ENCODE data around the gene GATA6.

The GATA6 gene

DNA sequence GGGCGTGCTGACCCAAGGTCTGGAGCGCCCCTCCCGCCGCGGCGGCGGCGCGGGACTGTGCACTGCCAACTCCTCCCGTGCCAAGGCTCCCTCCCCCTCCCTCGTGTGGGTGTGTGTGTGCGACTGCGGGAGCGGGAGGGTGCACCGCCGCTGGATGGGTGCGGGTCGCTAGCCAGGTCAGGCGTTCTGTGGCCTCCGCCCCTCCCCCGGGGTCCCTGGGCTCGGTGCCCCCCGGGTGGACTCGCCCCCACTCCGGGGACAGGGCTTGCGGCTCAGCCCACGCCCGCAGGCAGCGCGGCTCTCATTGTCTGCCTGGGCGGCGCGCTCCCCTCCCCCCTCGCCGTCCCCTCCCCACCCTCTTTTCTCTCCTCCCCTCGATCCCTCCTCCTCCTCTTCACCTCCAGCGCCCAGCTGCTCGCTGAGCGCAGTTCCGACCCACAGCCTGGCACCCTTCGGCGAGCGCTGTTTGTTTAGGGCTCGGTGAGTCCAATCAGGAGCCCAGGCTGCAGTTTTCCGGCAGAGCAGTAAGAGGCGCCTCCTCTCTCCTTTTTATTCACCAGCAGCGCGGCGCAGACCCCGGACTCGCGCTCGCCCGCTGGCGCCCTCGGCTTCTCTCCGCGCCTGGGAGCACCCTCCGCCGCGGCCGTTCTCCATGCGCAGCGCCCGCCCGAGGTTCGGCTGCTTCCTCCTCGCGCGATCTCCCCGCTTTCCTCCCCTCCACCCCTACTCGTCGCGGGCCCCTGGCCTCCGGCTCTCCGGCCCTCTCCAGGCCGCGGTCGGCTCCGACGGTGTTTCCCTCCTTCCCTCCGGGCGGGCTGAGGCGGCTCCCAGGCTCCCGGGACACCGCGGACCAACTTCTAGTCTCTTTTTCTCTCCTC lies at the start of gene GATA6:
TSS of gene GATA6 (plus strand) at position 579 of the 878 bp plus-strand sequence. CDS start 1,556 bp downstream, outside the sequence.
- no peaks in the 10 kb centered on the region for H3K9me3 ChIP-seq (ENCODE audit: control insufficient read depth in 1 of 2, low read length in 2 of 2)
- peaks cover 48% of the 10 kb centered on the region for H3K27me3 ChIP-seq (ENCODE audit: low read depth, low read length)
- H3K4me1 ChIP-seq (ENCODE audit: control insufficient read depth in 1 of 2, insufficient read depth in 2 of 2, low read length in 2 of 2) = peaks cover 0 to 53% of the 10 kb centered on the region in 2 donors
- no peaks in the 10 kb centered on the region for H3K36me3 ChIP-seq (ENCODE audit: control insufficient read depth in 1 of 2, insufficient read depth in 2 of 2, low read length in 2 of 2)
- H3K4me3 ChIP-seq (ENCODE audit: low read depth in 1 of 2, low read length in 2 of 2) = peak within 1 kb of the TSS; percentile 87 to 97
- peak within 1 kb of the TSS; percentile 77 for H3K27ac ChIP-seq (ENCODE audit: low read length)

DNA sequence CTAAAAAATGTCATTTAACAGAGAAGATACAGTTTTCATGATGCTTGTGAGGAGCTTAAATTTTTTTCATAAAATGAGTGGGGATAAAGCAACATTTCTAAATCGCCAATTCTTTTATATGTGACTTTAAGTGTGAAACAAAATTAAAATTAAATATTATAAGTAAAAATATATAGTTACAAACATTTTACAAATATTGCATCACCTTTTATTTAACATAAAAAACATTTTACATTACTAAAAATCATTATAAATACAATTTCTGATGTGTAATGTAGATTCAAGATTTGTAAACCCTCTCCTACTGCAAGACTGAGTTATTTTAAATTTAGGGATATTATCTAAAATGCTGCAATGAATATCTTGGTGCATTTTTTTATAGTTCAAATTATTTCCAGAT lies 44.4 kb upstream of the GATA6 start:
- Histone ChIP-seq H3K36me3 (ENCODE audit: control insufficient read depth in 1 of 2, insufficient read depth in 2 of 2, low read length in 2 of 2) (no peaks in the 10 kb centered on the region), H3K27me3 (ENCODE audit: low read depth, low read length) (no peaks in the 10 kb centered on the region), H3K4me3 (ENCODE audit: low read depth in 1 of 2, low read length in 2 of 2) (no peak overlapping the region), H3K27ac (ENCODE audit: low read length) (no peak overlapping the region), H3K4me1 (ENCODE audit: control insufficient read depth in 1 of 2, insufficient read depth in 2 of 2, low read length in 2 of 2) (no peaks in the 10 kb centered on the region), H3K9me3 (ENCODE audit: control insufficient read depth in 1 of 2, low read length in 2 of 2) (peaks cover 0 to 7% of the 10 kb centered on the region in 2 donors)

DNA sequence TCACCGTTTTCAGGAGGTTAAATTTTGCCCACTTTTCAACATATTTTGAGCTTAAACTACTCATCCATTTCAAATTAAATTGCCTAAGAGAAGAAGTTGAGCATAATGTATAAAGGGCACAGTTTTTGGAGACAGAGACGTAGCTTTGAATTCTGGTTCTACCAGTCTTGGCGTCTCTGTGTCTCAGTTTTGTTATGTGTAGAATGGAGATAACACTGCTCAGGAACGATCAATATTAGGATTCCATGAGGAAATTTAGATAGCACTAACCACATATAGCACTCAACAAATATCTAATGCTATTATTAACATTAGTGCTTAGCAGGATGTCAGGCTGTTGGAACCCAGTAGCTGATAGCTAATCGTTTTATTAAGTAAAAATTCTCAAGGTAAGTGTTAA lies 40.4 kb upstream of the GATA6 start:
- no peaks in the 10 kb centered on the region for H3K36me3 ChIP-seq (ENCODE audit: control insufficient read depth in 1 of 2, insufficient read depth in 2 of 2, low read length in 2 of 2)
- no peaks in the 10 kb centered on the region for H3K4me1 ChIP-seq (ENCODE audit: control insufficient read depth in 1 of 2, insufficient read depth in 2 of 2, low read length in 2 of 2)
- no peaks in the 10 kb centered on the region for H3K9me3 ChIP-seq (ENCODE audit: control insufficient read depth in 1 of 2, low read length in 2 of 2)
- H3K27ac ChIP-seq (ENCODE audit: low read length) = no peak overlapping the region
- no peak overlapping the region for H3K4me3 ChIP-seq (ENCODE audit: low read depth in 1 of 2, low read length in 2 of 2)
- no peaks in the 10 kb centered on the region for H3K27me3 ChIP-seq (ENCODE audit: low read depth, low read length)

- Histone ChIP-seq H3K9me3 (ENCODE audit: control insufficient read depth in 1 of 2, low read length in 2 of 2) (no peaks in the 10 kb centered on the region), H3K27ac (ENCODE audit: low read length) (no peak overlapping the region), H3K36me3 (ENCODE audit: control insufficient read depth in 1 of 2, insufficient read depth in 2 of 2, low read length in 2 of 2) (no peaks in the 10 kb centered on the region), H3K4me3 (ENCODE audit: low read depth in 1 of 2, low read length in 2 of 2) (no peak overlapping the region), H3K4me1 (ENCODE audit: control insufficient read depth in 1 of 2, insufficient read depth in 2 of 2, low read length in 2 of 2) (no peaks in the 10 kb centered on the region), H3K27me3 (ENCODE audit: low read depth, low read length) (no peaks in the 10 kb centered on the region)
Observed at GRCh38 chr18:22129778-22130177, 39.6 kb upstream of the GATA6 start.

GRCh38 chr18:22132258-22132657 lies 37.1 kb upstream of the GATA6 start:
- no peak overlapping the region for H3K27ac ChIP-seq (ENCODE audit: low read length)
- no peaks in the 10 kb centered on the region for H3K9me3 ChIP-seq (ENCODE audit: control insufficient read depth in 1 of 2, low read length in 2 of 2)
- H3K4me3 ChIP-seq (ENCODE audit: low read depth in 1 of 2, low read length in 2 of 2) = no peak overlapping the region

DNA sequence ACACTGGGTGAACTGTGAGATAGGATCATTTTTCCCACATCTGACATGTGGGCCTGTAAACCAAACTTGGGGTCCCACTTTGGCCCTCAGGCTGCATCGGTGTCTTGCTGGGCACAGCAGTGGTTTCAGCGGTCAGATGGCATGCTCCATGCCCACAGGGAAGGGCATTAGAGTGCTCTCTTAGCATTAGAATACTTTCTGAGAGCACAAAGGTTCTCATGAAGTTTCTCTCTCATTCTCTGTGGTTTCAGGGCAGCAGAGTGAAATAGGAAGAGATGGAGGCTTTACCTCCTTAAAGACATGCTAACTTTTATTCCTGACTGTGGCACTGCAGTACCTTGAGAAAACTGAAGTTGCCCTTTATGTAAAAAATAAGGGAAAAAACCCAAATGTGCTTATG lies 36.6 kb upstream of the GATA6 start:
- Histone ChIP-seq H3K9me3 (ENCODE audit: control insufficient read depth in 1 of 2, low read length in 2 of 2) (no peaks in the 10 kb centered on the region), H3K36me3 (ENCODE audit: control insufficient read depth in 1 of 2, insufficient read depth in 2 of 2, low read length in 2 of 2) (no peaks in the 10 kb centered on the region), H3K27me3 (ENCODE audit: low read depth, low read length) (no peaks in the 10 kb centered on the region), H3K4me1 (ENCODE audit: control insufficient read depth in 1 of 2, insufficient read depth in 2 of 2, low read length in 2 of 2) (no peaks in the 10 kb centered on the region), H3K4me3 (ENCODE audit: low read depth in 1 of 2, low read length in 2 of 2) (no peak overlapping the region), H3K27ac (ENCODE audit: low read length) (no peak overlapping the region)

More at GRCh38 chr18:22132258-22132657, 37.1 kb upstream of the GATA6 start:
- no peaks in the 10 kb centered on the region for H3K4me1 ChIP-seq (ENCODE audit: control insufficient read depth in 1 of 2, insufficient read depth in 2 of 2, low read length in 2 of 2)
- no peaks in the 10 kb centered on the region for H3K27me3 ChIP-seq (ENCODE audit: low read depth, low read length)
- no peaks in the 10 kb centered on the region for H3K36me3 ChIP-seq (ENCODE audit: control insufficient read depth in 1 of 2, insufficient read depth in 2 of 2, low read length in 2 of 2)

DNA sequence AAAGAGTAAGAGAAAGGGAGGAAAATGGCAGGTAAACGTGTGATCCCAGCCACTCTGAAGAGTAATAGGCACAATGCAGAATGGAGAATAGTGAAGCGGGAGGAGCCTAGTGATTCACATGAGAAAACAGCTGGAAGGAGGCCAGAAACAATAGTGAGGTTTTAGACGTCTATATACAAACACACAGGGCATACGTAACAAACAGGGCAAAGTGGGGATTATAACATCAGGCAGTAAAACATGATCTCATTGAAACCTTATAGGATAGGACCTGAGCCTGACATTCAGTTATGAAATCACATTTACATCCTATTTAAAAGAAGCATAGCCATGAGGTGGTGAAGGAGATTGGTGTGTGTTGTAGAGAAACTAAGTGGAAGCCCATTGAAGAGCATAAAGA lies 33.0 kb upstream of the GATA6 start:
- Histone ChIP-seq H3K9me3 (ENCODE audit: control insufficient read depth in 1 of 2, low read length in 2 of 2) (no peaks in the 10 kb centered on the region), H3K4me3 (ENCODE audit: low read depth in 1 of 2, low read length in 2 of 2) (no peak overlapping the region), H3K36me3 (ENCODE audit: control insufficient read depth in 1 of 2, insufficient read depth in 2 of 2, low read length in 2 of 2) (no peaks in the 10 kb centered on the region), H3K4me1 (ENCODE audit: control insufficient read depth in 1 of 2, insufficient read depth in 2 of 2, low read length in 2 of 2) (no peaks in the 10 kb centered on the region), H3K27me3 (ENCODE audit: low read depth, low read length) (no peaks in the 10 kb centered on the region), H3K27ac (ENCODE audit: low read length) (no peak overlapping the region)

- Histone ChIP-seq H3K36me3 (ENCODE audit: control insufficient read depth in 1 of 2, insufficient read depth in 2 of 2, low read length in 2 of 2) (no peaks in the 10 kb centered on the region), H3K27me3 (ENCODE audit: low read depth, low read length) (no peaks in the 10 kb centered on the region), H3K4me3 (ENCODE audit: low read depth in 1 of 2, low read length in 2 of 2) (no peak overlapping the region), H3K9me3 (ENCODE audit: control insufficient read depth in 1 of 2, low read length in 2 of 2) (no peaks in the 10 kb centered on the region), H3K4me1 (ENCODE audit: control insufficient read depth in 1 of 2, insufficient read depth in 2 of 2, low read length in 2 of 2) (no peaks in the 10 kb centered on the region), H3K27ac (ENCODE audit: low read length) (no peak overlapping the region)
Observed at GRCh38 chr18:22141211-22141610, 28.2 kb upstream of the GATA6 start.

DNA sequence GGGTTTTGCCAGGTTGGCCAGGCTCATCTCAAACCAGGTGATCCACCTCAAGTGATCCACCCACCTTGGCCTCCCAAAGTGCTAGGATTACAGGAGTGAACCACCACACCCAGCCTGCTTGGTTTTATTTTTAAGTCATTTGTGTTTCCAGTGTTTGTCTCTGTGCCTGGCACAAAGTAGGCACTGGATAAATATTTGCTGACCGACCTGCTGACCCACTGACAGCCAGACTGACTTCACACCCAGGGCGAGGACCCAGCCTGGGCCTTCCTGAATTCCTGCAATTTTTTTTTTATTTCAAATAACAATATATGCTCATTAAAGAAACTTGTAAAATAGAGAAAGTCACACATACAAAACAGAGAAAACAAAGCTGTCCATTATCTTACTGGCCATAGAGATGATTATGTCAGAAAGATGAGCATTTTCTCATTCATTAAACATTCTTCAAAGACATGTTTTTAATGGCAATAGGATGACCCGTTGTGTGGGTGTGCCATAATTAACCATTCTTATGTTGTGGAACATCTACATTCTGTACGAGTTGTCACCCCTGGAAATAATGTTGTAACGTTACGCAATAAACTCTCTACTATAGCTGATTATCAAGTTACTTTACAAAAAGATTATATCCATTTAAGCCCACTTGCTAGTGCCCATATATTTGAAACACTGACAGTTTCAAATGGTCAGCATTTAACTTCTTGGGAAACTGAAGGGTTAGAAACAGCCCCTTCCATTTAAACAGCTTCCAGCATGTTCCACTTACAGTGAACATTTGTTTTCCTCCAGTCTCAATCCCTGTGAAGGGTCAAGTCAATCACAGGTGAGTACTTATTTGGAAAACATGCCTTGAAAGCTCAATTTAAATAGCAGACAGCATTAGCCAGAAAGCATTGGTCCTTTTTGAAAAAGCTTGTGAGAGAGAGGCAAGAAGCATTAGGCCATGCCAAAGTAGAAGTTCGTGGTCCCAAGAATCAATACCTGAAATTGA lies 25.7 kb upstream of the GATA6 start:
- no peaks in the 10 kb centered on the region for H3K36me3 ChIP-seq (ENCODE audit: control insufficient read depth in 1 of 2, insufficient read depth in 2 of 2, low read length in 2 of 2)
- no peaks in the 10 kb centered on the region for H3K9me3 ChIP-seq (ENCODE audit: control insufficient read depth in 1 of 2, low read length in 2 of 2)
- H3K4me1 ChIP-seq (ENCODE audit: control insufficient read depth in 1 of 2, insufficient read depth in 2 of 2, low read length in 2 of 2) = no peaks in the 10 kb centered on the region
- no peaks in the 10 kb centered on the region for H3K27me3 ChIP-seq (ENCODE audit: low read depth, low read length)
- H3K27ac ChIP-seq (ENCODE audit: low read length) = no peak overlapping the region
- no peak overlapping the region for H3K4me3 ChIP-seq (ENCODE audit: low read depth in 1 of 2, low read length in 2 of 2)

DNA sequence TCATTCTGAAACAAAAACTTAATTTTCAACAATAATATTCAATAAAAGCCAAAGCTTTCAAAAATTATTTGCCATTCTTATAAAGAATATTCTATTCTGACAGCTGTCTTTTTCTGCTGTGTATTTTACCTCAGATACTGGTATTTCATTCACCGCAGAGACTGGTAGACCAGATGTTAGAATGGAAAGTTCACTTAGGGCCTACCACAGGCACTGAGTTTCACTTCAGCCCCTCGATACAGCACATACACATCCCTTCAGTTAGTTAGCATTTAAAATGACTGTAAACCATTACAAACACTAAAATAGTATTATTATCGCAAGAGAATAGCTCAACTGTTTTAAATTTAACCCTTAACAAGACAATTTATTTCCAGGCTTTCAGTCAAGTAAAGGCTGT lies 24.2 kb upstream of the GATA6 start:
- Histone ChIP-seq H3K9me3 (ENCODE audit: control insufficient read depth in 1 of 2, low read length in 2 of 2) (no peaks in the 10 kb centered on the region), H3K4me3 (ENCODE audit: low read depth in 1 of 2, low read length in 2 of 2) (no peak overlapping the region), H3K36me3 (ENCODE audit: control insufficient read depth in 1 of 2, insufficient read depth in 2 of 2, low read length in 2 of 2) (no peaks in the 10 kb centered on the region), H3K4me1 (ENCODE audit: control insufficient read depth in 1 of 2, insufficient read depth in 2 of 2, low read length in 2 of 2) (no peaks in the 10 kb centered on the region), H3K27me3 (ENCODE audit: low read depth, low read length) (no peaks in the 10 kb centered on the region), H3K27ac (ENCODE audit: low read length) (no peak overlapping the region)

GRCh38 chr18:22149710-22150109 lies 19.7 kb upstream of the GATA6 start:
- Histone ChIP-seq H3K9me3 (ENCODE audit: control insufficient read depth in 1 of 2, low read length in 2 of 2) (no peaks in the 10 kb centered on the region), H3K4me1 (ENCODE audit: control insufficient read depth in 1 of 2, insufficient read depth in 2 of 2, low read length in 2 of 2) (no peaks in the 10 kb centered on the region), H3K27ac (ENCODE audit: low read length) (no peak overlapping the region), H3K27me3 (ENCODE audit: low read depth, low read length) (no peaks in the 10 kb centered on the region), H3K4me3 (ENCODE audit: low read depth in 1 of 2, low read length in 2 of 2) (no peak overlapping the region), H3K36me3 (ENCODE audit: control insufficient read depth in 1 of 2, insufficient read depth in 2 of 2, low read length in 2 of 2) (no peaks in the 10 kb centered on the region)
